Stimulated activated CD4-positive, alpha-beta T cell treated with anti-CD3 and anti-CD28 coated beads, Interleukin-2, amount 100 ng/mL, for 48 hours (primary cell): Measurements from ENCODE around the gene FAM168B.
"Not testable (repeated sequence)": the region's sequence is repeated elsewhere in the genome, so short reads cannot be mapped to it uniquely, and the experiment has no call there.

Experiments used
- DNase-seq, 2 donors: peaks; one replicate each; pipeline ENCODE4 v3.0.0-alpha.2; 2020

FAM168B gene

DNA sequence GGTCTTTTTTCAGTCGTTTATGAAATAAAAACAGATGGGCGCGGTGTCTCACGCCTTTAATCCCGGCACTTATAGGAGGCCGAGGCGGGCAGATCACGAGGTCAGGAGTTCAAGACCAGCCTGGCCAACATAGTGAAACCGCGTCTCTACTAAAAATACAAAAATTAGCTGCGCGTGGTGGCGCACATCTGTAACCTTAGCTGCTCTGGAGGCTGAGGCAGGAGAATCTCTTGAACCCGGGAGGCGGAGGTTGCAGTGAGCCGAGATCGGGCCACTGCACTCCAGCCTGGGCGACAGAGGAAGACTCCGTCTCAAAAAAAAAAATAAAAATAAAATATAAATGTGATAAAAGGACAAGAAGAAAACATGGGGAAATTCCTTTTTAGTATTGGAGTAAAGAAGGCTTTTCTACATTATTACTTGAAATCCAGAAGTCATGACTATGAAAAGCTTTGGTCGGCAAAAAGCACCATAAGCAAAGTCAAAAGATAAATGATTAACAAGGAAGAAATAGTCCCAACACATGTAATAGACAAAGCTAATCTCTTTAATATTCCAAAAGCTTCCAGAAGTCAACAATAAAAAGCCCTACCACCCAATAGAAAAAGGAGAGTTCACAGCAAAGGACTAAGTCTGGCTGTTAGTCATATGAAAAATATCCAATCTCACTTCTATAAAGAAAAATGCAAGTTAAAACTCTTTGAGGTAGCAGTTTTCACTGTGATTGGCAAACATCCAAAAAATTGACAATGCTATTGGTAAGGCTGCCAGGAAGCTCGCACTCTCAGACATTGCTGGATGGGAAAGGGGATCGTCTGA is 1.4 kb upstream of the FAM168B start:
- DNase-seq: no peak

- peak in 1 of 2 donors; percentile 15 for DNase-seq
These were observed 619 bp upstream of the FAM168B start for GRCh38 chr2:131093696-131094462.

DNA sequence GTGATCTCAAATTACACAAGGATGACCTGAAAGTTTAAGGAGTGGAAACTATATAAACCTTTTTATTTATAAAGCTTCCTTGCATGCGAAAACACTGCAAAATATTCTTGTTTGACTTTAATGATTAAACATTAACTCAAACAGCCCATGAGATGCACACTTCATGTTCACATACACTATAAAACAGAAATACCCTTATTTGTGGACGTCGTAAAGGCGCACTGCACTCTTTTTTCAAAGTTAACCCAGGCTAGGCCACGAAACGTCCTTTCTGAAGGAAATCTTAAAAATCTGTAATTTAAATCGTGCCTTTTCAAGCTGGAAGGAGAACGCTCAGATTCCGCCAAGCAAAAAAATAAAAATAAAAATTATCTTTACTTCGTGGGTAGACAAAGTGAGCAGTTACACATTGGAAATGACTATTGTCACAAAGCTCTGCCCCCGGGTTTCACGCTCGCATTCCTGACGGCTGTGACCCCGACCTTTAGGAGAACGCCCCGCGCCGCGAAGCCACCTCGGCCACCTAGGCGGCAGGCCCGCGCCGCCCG is 728 bp downstream of the FAM168B start:
- DNase-seq: no peak

GRCh38 chr2:131085646-131086045 is 7.6 kb downstream of the FAM168B start:
- no peak for DNase-seq

DNA sequence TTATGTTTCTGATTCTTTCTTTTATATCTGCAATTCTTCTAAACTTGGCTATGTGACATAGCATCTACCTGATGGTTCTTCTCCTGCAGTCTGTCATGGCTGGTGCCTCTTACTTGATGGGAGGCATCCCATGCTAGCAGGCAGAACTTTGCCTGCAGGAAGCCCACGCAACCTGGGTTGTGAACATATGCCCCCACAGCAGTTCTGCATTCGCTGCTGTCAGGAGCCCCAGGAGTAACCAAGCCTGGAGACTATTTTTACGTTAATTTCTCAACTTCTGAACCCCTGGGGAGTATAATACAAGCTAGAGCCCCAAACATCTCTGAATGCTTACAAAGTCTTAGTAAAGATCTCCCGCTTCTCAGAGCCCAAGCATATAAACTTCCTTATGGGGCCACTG is 12.1 kb downstream of the FAM168B start:
- no peak for DNase-seq

GRCh38 chr2:131079931-131080330 is 13.3 kb downstream of the FAM168B start:
- DNase-seq: not testable (repeated sequence)

DNA sequence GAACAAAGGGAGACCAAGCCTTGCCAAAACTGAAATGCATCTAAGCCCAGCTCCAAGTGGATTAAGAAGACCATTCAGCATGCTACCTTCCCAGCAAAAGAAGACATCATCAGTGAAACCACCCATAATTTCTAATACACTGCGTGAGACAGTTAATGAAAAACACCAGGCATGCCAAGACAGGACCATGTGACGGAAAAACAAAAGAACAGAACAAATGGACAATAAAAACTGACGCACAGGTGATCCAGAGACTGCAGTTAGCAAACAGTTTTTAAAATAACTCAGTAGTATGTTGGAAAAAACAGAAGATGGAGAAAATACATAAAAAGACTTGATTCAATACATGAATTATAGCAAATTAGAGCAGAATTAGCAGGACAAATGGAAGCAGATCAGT is 15.3 kb downstream of the FAM168B start:
- DNase-seq: no peak

GRCh38 chr2:131077182-131077846 is 15.9 kb downstream of the FAM168B start:
- DNase-seq: no peak

DNA sequence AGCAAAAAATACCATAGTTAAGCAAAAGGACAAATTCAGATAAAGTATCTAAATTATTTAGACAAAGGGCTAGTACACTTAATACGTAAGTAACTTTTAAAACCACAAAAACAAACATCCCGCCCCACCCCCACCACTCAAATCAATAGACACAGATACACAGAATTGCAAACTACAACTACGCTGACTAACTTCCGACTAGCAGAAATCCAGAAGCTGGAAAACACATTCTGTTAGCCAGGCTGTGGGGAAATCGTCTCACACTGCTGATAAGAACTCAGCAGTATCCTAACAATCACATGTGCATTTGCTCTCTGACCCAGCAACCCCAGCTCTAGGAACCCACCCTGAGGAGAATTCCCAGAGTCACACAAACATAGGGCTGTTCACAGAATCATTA is 16.6 kb downstream of the FAM168B start:
- DNase-seq: no peak

DNA sequence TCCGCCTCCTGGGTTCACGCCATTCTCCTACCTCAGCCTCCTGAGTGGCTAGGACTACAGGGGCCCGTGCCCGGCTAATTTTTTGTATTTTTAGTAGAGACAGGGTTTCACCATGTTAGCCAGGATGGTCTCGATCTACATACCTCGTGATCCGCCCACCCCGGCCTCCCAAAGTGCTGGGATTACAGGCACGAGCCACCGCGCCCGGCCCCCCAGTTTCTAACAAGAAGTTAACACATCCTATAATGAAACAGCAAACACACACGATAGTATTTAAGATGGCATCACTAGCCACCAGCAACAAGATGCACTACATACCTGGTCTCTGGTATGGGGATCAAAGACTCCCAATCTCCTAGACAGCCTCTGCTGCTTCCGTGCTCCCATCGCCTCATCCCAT is 17.7 kb downstream of the FAM168B start:
- DNase-seq: not testable (repeated sequence)

DNA sequence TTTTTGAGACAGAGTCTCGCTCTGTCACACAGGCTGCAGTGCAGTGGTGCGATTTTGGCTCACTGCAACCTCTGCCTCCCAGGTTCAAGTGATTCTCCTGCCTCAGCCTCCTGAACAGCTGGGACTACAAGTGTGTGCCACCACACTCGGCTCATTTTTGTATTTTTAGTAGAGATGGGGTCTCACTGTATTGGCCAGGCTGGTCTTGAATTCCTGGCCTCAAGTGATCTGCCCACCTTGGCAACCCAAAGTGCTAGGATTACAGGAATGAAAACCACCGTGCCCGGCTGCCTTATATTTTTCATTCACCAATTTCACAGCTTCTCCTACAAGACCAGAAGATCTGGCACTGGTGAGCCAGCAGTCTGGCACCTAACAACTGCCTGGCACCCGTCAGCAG is 25.1 kb downstream of the FAM168B start:
- DNase-seq: not testable (repeated sequence)

DNA sequence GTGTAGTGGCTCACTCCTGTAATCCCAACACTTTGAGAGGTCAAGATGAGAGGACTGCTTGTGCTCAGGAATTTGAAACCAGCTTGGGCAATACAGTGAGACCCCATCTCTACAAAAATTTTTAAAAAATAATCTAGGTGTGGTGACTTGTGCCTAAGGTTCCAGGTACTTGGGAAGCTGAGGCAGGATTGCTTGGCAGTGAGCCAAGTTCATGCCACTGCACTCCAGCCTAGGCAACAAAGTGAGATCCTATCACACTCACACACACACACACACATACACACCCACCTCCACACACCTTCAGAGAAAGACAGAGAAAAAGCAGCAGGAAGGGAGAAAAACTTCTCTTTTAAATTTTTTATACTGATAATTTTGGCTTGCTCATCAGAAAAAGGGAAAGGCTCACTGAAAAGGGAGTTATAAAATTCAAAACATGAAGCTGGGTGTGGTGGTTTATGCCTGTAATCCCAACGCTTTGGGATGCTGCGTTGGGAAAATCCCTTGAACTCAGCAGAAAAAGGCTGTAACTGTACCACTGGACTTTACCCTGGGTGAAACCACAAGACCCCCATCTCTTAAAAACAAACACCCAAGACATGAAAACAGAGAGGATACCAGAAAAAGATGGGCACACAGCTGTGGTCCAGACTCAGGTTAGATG is 25.7 kb downstream of the FAM168B start:
- DNase-seq: no peak

DNA sequence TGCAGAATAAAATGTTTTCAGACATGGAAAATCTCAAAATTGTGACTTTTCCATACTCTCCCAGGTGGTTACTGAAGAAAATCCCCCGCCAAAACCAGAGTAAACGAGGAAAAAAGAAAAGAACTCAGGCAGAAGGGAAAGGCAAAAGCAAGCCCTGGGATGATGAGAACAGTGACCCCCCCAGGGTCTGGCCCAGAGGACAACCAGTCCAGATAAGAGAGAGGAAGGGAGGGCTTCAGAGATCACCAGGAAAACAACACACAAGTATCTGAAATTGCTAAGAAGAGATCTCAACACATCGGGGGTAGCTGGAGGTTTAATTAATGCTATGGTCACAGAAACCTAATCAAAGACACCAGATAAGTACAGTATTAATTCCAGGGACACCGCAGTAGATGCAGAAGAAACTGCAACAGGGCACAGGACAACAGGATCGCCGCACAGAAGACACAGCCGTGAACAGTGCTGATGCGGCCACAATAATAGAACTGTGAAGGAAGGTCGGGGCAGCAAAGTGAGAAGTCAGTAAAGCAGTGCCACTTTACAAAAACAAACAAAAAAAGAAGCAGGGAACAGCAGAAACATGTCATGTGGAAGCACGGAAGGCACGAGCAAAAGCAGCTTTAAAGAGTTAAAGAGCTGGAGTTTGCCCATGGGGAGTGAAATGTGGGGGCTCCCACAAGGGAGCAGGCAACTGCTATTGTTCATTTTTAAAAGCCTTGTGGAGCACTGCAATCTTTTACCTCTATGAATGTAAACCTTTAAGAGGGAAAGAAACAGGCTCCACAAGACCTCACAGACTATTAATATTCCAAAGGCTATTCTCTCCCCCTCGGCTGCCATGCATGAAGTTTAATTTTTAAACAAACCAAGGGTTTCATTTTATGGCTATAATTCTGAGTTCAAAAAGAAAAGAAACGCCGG is 28.4 kb downstream of the FAM168B start:
- no peak for DNase-seq

DNA sequence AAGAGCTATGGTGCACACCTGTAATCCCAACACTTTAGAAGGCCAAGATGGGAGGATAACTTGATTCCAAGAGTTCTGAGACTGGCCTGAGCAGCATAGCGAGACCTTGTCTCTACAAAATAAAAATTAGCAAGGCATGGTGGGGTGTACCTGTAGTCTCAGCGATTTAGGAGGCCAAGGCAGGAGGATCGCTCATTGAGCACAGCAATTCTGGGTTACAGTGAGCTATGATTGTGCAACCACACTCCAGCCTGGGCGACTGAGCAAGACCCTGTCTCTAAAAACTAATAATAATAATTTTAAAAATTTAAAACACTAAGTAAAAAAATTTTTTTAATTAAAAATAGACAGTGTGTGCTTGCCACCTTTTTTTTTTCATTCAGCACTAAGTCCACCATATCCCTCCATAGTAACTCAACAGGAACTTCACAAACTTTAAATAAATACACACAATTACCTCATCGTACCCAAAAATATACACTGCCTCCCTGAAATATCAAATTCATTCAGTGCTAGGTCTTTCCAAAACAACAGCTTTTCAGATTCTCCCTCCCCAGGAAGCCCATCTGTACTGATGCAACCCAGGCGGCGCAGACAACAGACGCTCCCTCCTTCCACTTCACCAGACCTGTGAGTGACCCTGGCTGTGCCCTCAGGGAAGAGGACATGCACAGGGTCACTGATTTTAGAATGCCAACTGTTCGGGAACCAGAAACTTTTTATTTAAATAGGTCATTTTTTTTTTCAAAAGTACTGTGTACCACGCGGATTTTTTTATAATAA is 29.6 kb downstream of the FAM168B start:
- DNase-seq: no peak

- DNase-seq: no peak
These were observed 34.3 kb downstream of the FAM168B start for GRCh38 chr2:131058920-131059319.

- no peak for DNase-seq
These were observed 34.9 kb downstream of the FAM168B start for GRCh38 chr2:131058214-131058843.

GRCh38 chr2:131056932-131057287 is 36.4 kb downstream of the FAM168B start:
- DNase-seq: no peak

GRCh38 chr2:131056204-131056931 is 36.9 kb downstream of the FAM168B start:
- no peak for DNase-seq

DNA sequence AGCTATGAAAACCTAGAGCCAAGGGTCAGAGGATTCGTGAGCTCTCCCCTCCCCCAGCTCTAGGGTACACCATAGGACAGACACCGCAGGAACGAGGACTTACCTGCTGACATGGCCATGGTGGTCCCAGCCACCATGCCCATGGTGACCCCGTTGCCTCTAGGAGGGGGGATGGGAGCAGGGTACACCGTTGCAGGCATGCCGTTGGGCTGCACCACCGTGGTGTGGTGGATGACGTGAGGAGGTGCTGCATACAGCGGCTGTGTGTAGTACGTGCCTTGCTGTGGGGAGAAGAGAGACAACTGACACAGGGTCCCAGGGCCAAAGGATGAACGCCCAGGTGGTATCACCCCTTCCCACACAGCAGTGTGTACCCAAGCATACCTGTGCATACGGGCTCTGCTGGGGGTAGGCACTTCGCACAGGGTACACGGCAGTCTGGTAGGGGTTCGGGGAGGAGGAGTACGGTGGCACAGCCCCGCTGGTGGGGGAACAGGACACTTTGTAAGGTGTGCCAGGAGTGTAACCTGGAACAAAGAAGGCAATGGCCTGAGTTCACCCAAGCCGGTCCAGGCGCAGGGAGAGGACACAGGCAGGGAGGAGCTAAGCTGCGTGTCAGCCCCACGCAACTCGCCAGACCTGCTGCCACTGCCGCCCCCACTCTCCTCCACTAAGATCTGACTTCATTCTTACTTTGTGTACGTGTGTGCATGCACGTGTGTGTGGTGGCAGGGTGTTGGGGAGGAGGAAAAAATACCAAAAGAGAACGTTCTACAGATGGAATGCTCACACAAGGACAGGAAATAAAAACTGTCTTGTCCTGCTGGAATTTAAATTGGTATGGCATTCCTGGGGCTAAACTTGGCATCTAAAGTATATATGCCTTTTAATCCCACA is 37.8 kb downstream of the FAM168B start:
- DNase-seq: no peak
